GM12891 (cell line): ENCODE results near the gene EGFL7.

Source experiments
- PAX5 ChIP-seq: IDR thresholded peaks from 2 replicates; pipeline ENCODE4 v1.6.1; 2011; ENCODE audit warnings: low read length, moderate library complexity, mild to moderate bottlenecking; ENCODE audit not compliant: insufficient read depth, severe bottlenecking
- POLR2A ChIP-seq: IDR thresholded peaks from 2 replicates; pipeline ENCODE4 v1.6.1; 2011; ENCODE audit warnings: low read depth, low read length, control low read depth
- POLR2AphosphoS5 ChIP-seq: IDR thresholded peaks from 2 replicates; pipeline ENCODE4 v1.6.1; 2011; ENCODE audit warnings: low read depth, low read length, control low read depth
- POU2F2 ChIP-seq: IDR thresholded peaks from 2 replicates; pipeline ENCODE4 v1.6.1; 2011; ENCODE audit warnings: low read depth, mild to moderate bottlenecking, control low read depth, low read length, moderate library complexity
- SPI1 ChIP-seq: IDR thresholded peaks from 2 replicates; pipeline ENCODE4 v1.6.1; 2011; ENCODE audit warnings: low read depth, low read length, control low read depth
- TAF1 ChIP-seq: IDR thresholded peaks from 2 replicates; pipeline ENCODE4 v1.6.1; 2011; ENCODE audit warnings: low read depth, low read length, control low read depth

- TF ChIP-seq POLR2A = no peak
- no peak for TF ChIP-seq POLR2AphosphoS5
- no peak for TF ChIP-seq TAF1
- TF ChIP-seq SPI1 = no peak
- TF ChIP-seq PAX5 = no peak
- no peak for TF ChIP-seq POU2F2
Observed at GRCh38 chr9:136629001-136629878, 33.5 kb upstream of the EGFL7 start.
